ENCODE data around the gene LRMDA.

Gene LRMDA

GRCh38 chr10:75544993-75545706 is 113.7 kb downstream of the LRMDA start:
- no peak for DNase-seq

- no peak for DNase-seq
Measured at GRCh38 chr10:75546004-75546403, 114.6 kb downstream of the LRMDA start.

- DNase-seq: no peak
Measured at GRCh38 chr10:75547391-75548298, 116.2 kb downstream of the LRMDA start.

- DNase-seq: no peak
Measured at GRCh38 chr10:75548356-75548755, 116.9 kb downstream of the LRMDA start.

GRCh38 chr10:75550191-75550590 is 118.8 kb downstream of the LRMDA start:
- DNase-seq: no peak

GRCh38 chr10:75552171-75552570 is 120.7 kb downstream of the LRMDA start:
- no peak for DNase-seq

- no peak for DNase-seq
Measured at GRCh38 chr10:75553550-75553949, 122.1 kb downstream of the LRMDA start.

- DNase-seq: no peak
Measured at GRCh38 chr10:75555323-75555722, 123.9 kb downstream of the LRMDA start.

- DNase-seq: no peak
Measured at GRCh38 chr10:75556320-75556719, 124.9 kb downstream of the LRMDA start.

GRCh38 chr10:75565286-75566251 is 134.1 kb downstream of the LRMDA start:
- no peak for DNase-seq

- no peak for DNase-seq
Measured at GRCh38 chr10:75568450-75569130, 137.2 kb downstream of the LRMDA start.

- DNase-seq: no peak
Measured at GRCh38 chr10:75569506-75569905, 138.1 kb downstream of the LRMDA start.

GRCh38 chr10:75572478-75572877 is 141.1 kb downstream of the LRMDA start:
- no peak for DNase-seq

GRCh38 chr10:75575940-75576339 is 144.5 kb downstream of the LRMDA start:
- DNase-seq: no peak

- DNase-seq: no peak
Measured at GRCh38 chr10:75582102-75582501, 150.7 kb downstream of the LRMDA start.

GRCh38 chr10:75585294-75585693 is 153.9 kb downstream of the LRMDA start:
- DNase-seq: no peak

- DNase-seq: no peak
Measured at GRCh38 chr10:75586814-75587213, 155.4 kb downstream of the LRMDA start.

- no peak for DNase-seq
Measured at GRCh38 chr10:75588031-75588430, 156.6 kb downstream of the LRMDA start.

- no peak for DNase-seq
Measured at GRCh38 chr10:75589895-75590654, 158.7 kb downstream of the LRMDA start.

GRCh38 chr10:75592151-75592787 is 160.8 kb downstream of the LRMDA start:
- DNase-seq: no peak

All from NCI-H2029 treated with DMSO at 0.1 percent for 48 hours (cell line).